DND-41 (cell line): ENCODE results near the gene SOX13.

Experiments used
- ATAC-seq: fragments of 200-7000 bp; cut with Tn5 transposase; 3 replicates; pipeline ENCODE4 v1.9.1; 2021; ENCODE audit warnings: low read depth; ENCODE audit not compliant: insufficient read depth
- DNase-seq: peaks from one replicate; pipeline ENCODE4 v3.0.0-alpha.2; 2020
- H2AFZ ChIP-seq: 2 replicates; pipeline ENCODE4 v1.6.0; 2012; ENCODE audit warnings: low read depth, low read length
- H3K27ac ChIP-seq: 2 replicates; pipeline ENCODE4 v1.5.1; 2012; ENCODE audit warnings: low read length, inconsistent platforms
- H3K27me3 ChIP-seq: fragments of 200-600 bp; sonication (generic); 2 replicates; pipeline ENCODE4 v1.6.0; 2012; ENCODE audit warnings: low read length, mild to moderate bottlenecking, inconsistent platforms; ENCODE audit not compliant: insufficient read depth, poor library complexity
- H3K36me3 ChIP-seq: 2 replicates; pipeline ENCODE4 v1.5.1; 2012; ENCODE audit warnings: low read length, inconsistent platforms; ENCODE audit not compliant: insufficient read depth
- H3K4me1 ChIP-seq: 2 replicates; pipeline ENCODE4 v1.5.1; 2012; ENCODE audit warnings: mild to moderate bottlenecking, low read length; ENCODE audit not compliant: insufficient read depth
- H3K4me2 ChIP-seq: 2 replicates; pipeline ENCODE4 v1.6.0; 2012; ENCODE audit warnings: mild to moderate bottlenecking, moderate library complexity, low read length, inconsistent platforms; ENCODE audit not compliant: insufficient read depth
- H3K4me3 ChIP-seq, 2 experiments: fragments of 200-600 bp in 1 of 2; shearing (Covaris generic) in 1 of 2; 2 replicates each; pipeline ENCODE4 v1.5.1; 2012 to 2016; ENCODE audit warnings: inconsistent platforms in 2 of 2, low read length in 2 of 2, mild to moderate bottlenecking in 2 of 2, low read depth in 1 of 2, moderate library complexity in 1 of 2
- H3K79me2 ChIP-seq: 2 replicates; pipeline ENCODE4 v1.6.0; 2012; ENCODE audit warnings: low read length, inconsistent platforms; ENCODE audit not compliant: insufficient read depth
- H3K9ac ChIP-seq: 2 replicates; pipeline ENCODE4 v1.6.0; 2012; ENCODE audit warnings: low read depth, mild to moderate bottlenecking, inconsistent platforms, low read length, moderate library complexity
- H3K9me3 ChIP-seq: 2 replicates; pipeline ENCODE4 v1.5.1; 2012; ENCODE audit warnings: low read length, moderate library complexity, mild to moderate bottlenecking, inconsistent platforms; ENCODE audit not compliant: insufficient read depth, severe bottlenecking
- H4K20me1 ChIP-seq: 2 replicates; pipeline ENCODE4 v1.6.0; 2012; ENCODE audit warnings: low read length; ENCODE audit not compliant: insufficient read depth
- EZH2 ChIP-seq: IDR thresholded peaks from 3 replicates; pipeline ENCODE4 v1.6.1; 2012; ENCODE audit warnings: borderline replicate concordance, low read depth, mild to moderate bottlenecking, moderate library complexity, low read length, inconsistent platforms; ENCODE audit not compliant: severe bottlenecking
- TF ChIP-seq, protein P1 (sequence below): IDR thresholded peaks from 2 replicates; pipeline ENCODE4 v1.5.1; 2012; ENCODE audit warnings: borderline replicate concordance, low read length, moderate library complexity, mild to moderate bottlenecking; ENCODE audit not compliant: poor library complexity, severe bottlenecking; ENCODE audit errors: extremely low read depth

The SOX13 gene

DNA sequence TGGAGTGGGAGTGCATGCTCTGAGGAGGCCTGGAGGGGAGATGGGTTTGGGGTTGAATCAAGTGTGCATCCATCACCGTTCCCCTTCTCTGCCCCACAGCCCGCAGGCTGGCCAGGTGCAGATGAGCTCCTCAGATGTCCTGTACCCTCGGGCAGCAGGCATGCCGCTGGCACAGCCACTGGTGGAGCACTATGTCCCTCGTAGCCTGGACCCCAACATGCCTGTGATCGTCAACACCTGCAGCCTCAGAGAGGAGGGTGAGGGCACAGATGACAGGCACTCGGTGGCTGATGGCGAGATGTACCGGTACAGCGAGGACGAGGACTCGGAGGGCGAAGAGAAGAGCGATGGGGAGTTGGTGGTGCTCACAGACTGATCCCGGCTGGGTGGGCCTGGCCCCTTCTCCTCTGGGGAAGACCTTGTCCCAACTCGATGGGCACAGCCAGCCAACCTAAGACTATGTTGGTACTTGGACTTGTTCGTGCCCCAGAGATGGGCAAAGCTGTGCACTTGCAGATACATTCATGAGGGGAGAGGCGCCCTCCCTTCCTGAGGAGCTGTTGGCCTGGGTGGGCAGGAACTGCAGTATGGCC, 52.9 kb downstream of the SOX13 start:
- Histone ChIP-seq H4K20me1 (no peaks in the 10 kb centered on the region), H3K9me3 (no peaks in the 10 kb centered on the region), H3K79me2 (no peaks in the 10 kb centered on the region), H3K27me3 (no peaks in the 10 kb centered on the region), H2AFZ (no peak overlapping the region), H3K36me3 (no peaks in the 10 kb centered on the region), H3K4me2 (no peak overlapping the region), H3K27ac (no peak overlapping the region), H3K4me3 (no peak overlapping the region), H3K4me1 (peaks cover 4% of the 10 kb centered on the region), H3K9ac (no peak overlapping the region)
- no peak for TF ChIP-seq EZH2
- TF ChIP-seq, protein P1, sequence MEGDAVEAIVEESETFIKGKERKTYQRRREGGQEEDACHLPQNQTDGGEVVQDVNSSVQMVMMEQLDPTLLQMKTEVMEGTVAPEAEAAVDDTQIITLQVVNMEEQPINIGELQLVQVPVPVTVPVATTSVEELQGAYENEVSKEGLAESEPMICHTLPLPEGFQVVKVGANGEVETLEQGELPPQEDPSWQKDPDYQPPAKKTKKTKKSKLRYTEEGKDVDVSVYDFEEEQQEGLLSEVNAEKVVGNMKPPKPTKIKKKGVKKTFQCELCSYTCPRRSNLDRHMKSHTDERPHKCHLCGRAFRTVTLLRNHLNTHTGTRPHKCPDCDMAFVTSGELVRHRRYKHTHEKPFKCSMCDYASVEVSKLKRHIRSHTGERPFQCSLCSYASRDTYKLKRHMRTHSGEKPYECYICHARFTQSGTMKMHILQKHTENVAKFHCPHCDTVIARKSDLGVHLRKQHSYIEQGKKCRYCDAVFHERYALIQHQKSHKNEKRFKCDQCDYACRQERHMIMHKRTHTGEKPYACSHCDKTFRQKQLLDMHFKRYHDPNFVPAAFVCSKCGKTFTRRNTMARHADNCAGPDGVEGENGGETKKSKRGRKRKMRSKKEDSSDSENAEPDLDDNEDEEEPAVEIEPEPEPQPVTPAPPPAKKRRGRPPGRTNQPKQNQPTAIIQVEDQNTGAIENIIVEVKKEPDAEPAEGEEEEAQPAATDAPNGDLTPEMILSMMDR: no peak
- DNase-seq: no peak
- no peak for ATAC-seq

DNA sequence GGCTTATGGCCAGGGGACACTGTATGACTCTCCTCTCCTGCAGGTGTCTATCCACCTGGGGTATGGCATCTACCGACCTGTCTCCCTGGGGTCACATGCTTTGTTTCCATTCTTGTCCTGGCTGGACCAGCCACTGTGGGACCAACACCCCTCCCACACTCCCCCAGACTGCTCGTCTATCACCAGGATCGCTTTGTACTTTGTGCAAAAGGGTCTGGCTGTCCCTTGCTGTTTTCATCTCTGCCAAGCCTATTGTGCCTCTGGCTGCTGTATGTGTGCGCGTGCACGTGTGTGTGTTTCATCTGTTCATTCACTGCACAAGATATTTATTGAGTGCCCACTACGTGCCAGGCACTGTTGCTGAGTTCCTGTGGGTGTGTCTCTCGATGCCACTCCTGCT, 53.5 kb downstream of the SOX13 start:
- H3K9me3 ChIP-seq: no peaks in the 10 kb centered on the region
- H3K9ac ChIP-seq: no peak overlapping the region
- ATAC-seq: no peak
- no peak overlapping the region for H3K4me2 ChIP-seq
- H4K20me1 ChIP-seq: no peaks in the 10 kb centered on the region
- no peak overlapping the region for H2AFZ ChIP-seq
- H3K4me1 ChIP-seq: peaks cover 4% of the 10 kb centered on the region
- TF ChIP-seq, protein P1: no peak
- no peak overlapping the region for H3K27ac ChIP-seq
- no peaks in the 10 kb centered on the region for H3K27me3 ChIP-seq
- H3K4me3 ChIP-seq: no peak overlapping the region
- no peaks in the 10 kb centered on the region for H3K36me3 ChIP-seq
- no peak for DNase-seq
- no peaks in the 10 kb centered on the region for H3K79me2 ChIP-seq

GRCh38 chr1:204126956-204127355, 54.0 kb downstream of the SOX13 start:
- no peaks in the 10 kb centered on the region for H4K20me1 ChIP-seq
- DNase-seq (no peak), ATAC-seq (no peak)
- TF ChIP-seq, protein P1: no peak
- no peak for TF ChIP-seq EZH2
- H3K9me3 ChIP-seq: no peaks in the 10 kb centered on the region
- no peak overlapping the region for H3K9ac ChIP-seq
- no peak overlapping the region for H3K27ac ChIP-seq
- H3K4me2 ChIP-seq: no peak overlapping the region
- H3K27me3 ChIP-seq: no peaks in the 10 kb centered on the region
- no peaks in the 10 kb centered on the region for H3K79me2 ChIP-seq
- no peak overlapping the region for H2AFZ ChIP-seq
- no peaks in the 10 kb centered on the region for H3K36me3 ChIP-seq
- peaks cover 4% of the 10 kb centered on the region for H3K4me1 ChIP-seq
- no peak overlapping the region for H3K4me3 ChIP-seq
